Neutrophil (primary cell): ENCODE results near the gene CLMN.

ENCODE experiments used
- H3K27ac ChIP-seq: fragments of 200-600 bp; sonication (generic); 2 replicates; pipeline ENCODE4 v1.5.1; 2016; ENCODE audit warnings: mild to moderate bottlenecking, moderate library complexity
- H3K27me3 ChIP-seq: fragments of 200-600 bp; sonication (generic); 2 replicates; pipeline ENCODE4 v1.6.0; 2016; ENCODE audit warnings: mild to moderate bottlenecking
- H3K36me3 ChIP-seq: fragments of 200-600 bp; sonication (generic); 2 replicates; pipeline ENCODE4 v1.5.1; 2017
- H3K4me1 ChIP-seq, 2 experiments: fragments of 200-600 bp in 1 of 2; sonication (generic) in 1 of 2; 1 replicate in 1 of 2; 2 replicates in 1 of 2; pipeline versions ENCODE4 v1.5.1 to v1.6.1; 2013 to 2016; ENCODE audit warnings: low read depth in 1 of 2, low read length in 1 of 2, mild to moderate bottlenecking in 1 of 2, moderate library complexity in 1 of 2; ENCODE audit not compliant: control insufficient read depth in 1 of 2, insufficient read depth in 1 of 2
- H3K4me3 ChIP-seq, 2 experiments: fragments of 200-600 bp in 1 of 2; sonication (generic) in 1 of 2; 1 replicate in 1 of 2; 2 replicates in 1 of 2; pipeline ENCODE4 v1.5.1; 2013 to 2016; ENCODE audit warnings: low read depth in 1 of 2, low read length in 1 of 2, mild to moderate bottlenecking in 1 of 2, moderate library complexity in 1 of 2
- H3K9me3 ChIP-seq: fragments of 200-600 bp; sonication (generic); 2 replicates; pipeline ENCODE4 v1.5.1; 2016
- CTCF ChIP-seq: fragments of 200-600 bp; sonication (generic); IDR thresholded peaks from 2 replicates; pipeline ENCODE4 v1.5.1; 2016; ENCODE audit warnings: antibody characterized with exemption

The CLMN gene

GRCh38 chr14:95300697-95301526 is 18.8 kb downstream of the CLMN start:
- no peaks in the 10 kb centered on the region for H3K9me3 ChIP-seq
- no peak for TF ChIP-seq CTCF
- no peaks in the 10 kb centered on the region for H3K36me3 ChIP-seq
- H3K27me3 ChIP-seq: no peaks in the 10 kb centered on the region
- no peak overlapping the region for H3K27ac ChIP-seq
- no peak overlapping the region for H3K4me3 ChIP-seq
- no peaks in the 10 kb centered on the region for H3K4me1 ChIP-seq

GRCh38 chr14:95300002-95300696 is 19.6 kb downstream of the CLMN start:
- H3K27me3 ChIP-seq: no peaks in the 10 kb centered on the region
- no peaks in the 10 kb centered on the region for H3K36me3 ChIP-seq
- no peak overlapping the region for H3K4me3 ChIP-seq
- no peak for TF ChIP-seq CTCF
- H3K9me3 ChIP-seq: no peaks in the 10 kb centered on the region
- H3K27ac ChIP-seq: no peak overlapping the region
- H3K4me1 ChIP-seq: no peaks in the 10 kb centered on the region

- Histone ChIP-seq H3K27me3 (no peaks in the 10 kb centered on the region), H3K9me3 (no peaks in the 10 kb centered on the region), H3K27ac (no peak overlapping the region), H3K4me3 (no peak overlapping the region), H3K4me1 (no peaks in the 10 kb centered on the region), H3K36me3 (no peaks in the 10 kb centered on the region)
- TF ChIP-seq CTCF: no peak
These were observed 20.4 kb downstream of the CLMN start for GRCh38 chr14:95299271-95299670.

- Histone ChIP-seq H3K4me1 (no peaks in the 10 kb centered on the region), H3K27ac (no peak overlapping the region), H3K36me3 (no peaks in the 10 kb centered on the region), H3K9me3 (no peaks in the 10 kb centered on the region), H3K4me3 (no peak overlapping the region), H3K27me3 (no peaks in the 10 kb centered on the region)
- TF ChIP-seq CTCF: no peak
These were observed 21.9 kb downstream of the CLMN start for GRCh38 chr14:95297832-95298231.

- Histone ChIP-seq H3K4me3 (no peak overlapping the region), H3K9me3 (no peaks in the 10 kb centered on the region), H3K27ac (no peak overlapping the region), H3K27me3 (peaks cover 8% of the 10 kb centered on the region), H3K4me1 (no peaks in the 10 kb centered on the region), H3K36me3 (no peaks in the 10 kb centered on the region)
- TF ChIP-seq CTCF: no peak
These were observed 22.7 kb downstream of the CLMN start for GRCh38 chr14:95296966-95297365.
